Psoas muscle (tissue), 8 donors: Measurements from ENCODE around the gene ARHGAP45. TPM values are rescaled to one million over a fixed set of nuclear protein-coding genes. Genes with fewer than 3 reads are reported as not detected.

Experiments
- ATAC-seq, 4 donors: fragments of 200-7000 bp; cut with Tn5 transposase; one replicate each; pipeline ENCODE4 v1.9.1; 2020; ENCODE audit warnings: moderate library complexity in 3 of 4, mild to moderate bottlenecking in 2 of 4
- DNase-seq, 2 donors: peaks; one replicate each; pipeline ENCODE4 v3.0.0-alpha.2; 2020
- H3K27ac ChIP-seq: fragments of 200-600 bp; one replicate; pipeline ENCODE4 v1.8.0; 2022
- H3K27me3 ChIP-seq, 3 donors: fragments of 200-600 bp in 1 of 3; one replicate each; pipeline versions ENCODE4 v1.6.1 to v1.8.0; 2013 to 2022; ENCODE audit warnings: low read length in 2 of 3, mild to moderate bottlenecking in 2 of 3, moderate library complexity in 1 of 3; ENCODE audit not compliant: insufficient read depth in 3 of 3
- H3K36me3 ChIP-seq, 2 donors: fragments of 200-600 bp in 1 of 2; one replicate each; pipeline versions ENCODE4 v1.6.1 to v1.8.0; 2013 to 2022; ENCODE audit warnings: low read depth in 1 of 2, mild to moderate bottlenecking in 1 of 2, moderate library complexity in 1 of 2; ENCODE audit not compliant: insufficient read depth in 1 of 2
- H3K4me1 ChIP-seq: fragments of 200-600 bp; one replicate; pipeline ENCODE4 v1.8.0; 2022
- H3K4me3 ChIP-seq: fragments of 200-600 bp; one replicate; pipeline ENCODE4 v1.8.0; 2022; ENCODE audit warnings: mild to moderate bottlenecking
- H3K9me3 ChIP-seq: fragments of 200-600 bp; one replicate; pipeline ENCODE4 v1.8.0; 2022
- WGBS, 3 donors: extraction: QIAGEN DNeasy Blood & Tissue Kit; methylation state at CpG; one replicate each; pipeline versions ENCODE4 v1.1.6 to v1.1.7; 2013; 5-methylcytosine and 5-hydroxymethylcytosine counted together
- intact Hi-C, 2 donors: fragments of 100-400 bp; cut with DNase I; formaldehyde crosslinking; loops; one replicate each; pipeline versions ENCODE4 v1.11.0 to v1.14.2; 2022
- polyA plus RNA-seq, 3 donors: library from polyadenylated mRNA; stranded (reverse); fragments of 200-250 nt; gene quantifications; one replicate each; pipeline ENCODE4 v1.2.3, GENCODE V29; 2013
- total RNA-seq, 4 donors: library from RNA; stranded (reverse); fragmentation: NEBNext Ultra II Directional in 2 of 4; extraction: Animal tissue kit (Norgen Biotek cat#: 25700) in 2 of 4; gene quantifications; one replicate each; pipeline versions ENCODE4 v1.2.1 to v1.2.4, GENCODE V29; 2021 to 2023
- TF ChIP-seq, protein P1 (sequence below): fragments of 200-600 bp; IDR thresholded peaks from one replicate; pipeline ENCODE4 v1.8.0; 2022; ENCODE audit warnings: antibody characterized with exemption
- donor health status: healthy with polysubstance abuse.
- donor health status: DM: no; HTN: no; CAD: no; lungs with moderate emphysema.
- donor health status: Bipolar disorder and iron deficiency.
- donor health status: healthy.
- donor health status: DM: yes; HTN: yes; CAD: no.
- donor health status: DM: no; HTN: no; CAD: no.
- donor health status: DM: no; HTN: no; CAD: no.
- donor health status: DM: yes; HTN: yes; CAD: no.

ARHGAP45 gene
- total and polyA plus RNA-seq, 7 donors = 1.2 to 4.0 (median 2.0) TPM

GRCh38 chr19:1067341-1067957, 482 bp downstream of the ARHGAP45 start:
- H3K36me3 ChIP-seq = no peaks in the 10 kb centered on the region
- TF ChIP-seq, protein P1, sequence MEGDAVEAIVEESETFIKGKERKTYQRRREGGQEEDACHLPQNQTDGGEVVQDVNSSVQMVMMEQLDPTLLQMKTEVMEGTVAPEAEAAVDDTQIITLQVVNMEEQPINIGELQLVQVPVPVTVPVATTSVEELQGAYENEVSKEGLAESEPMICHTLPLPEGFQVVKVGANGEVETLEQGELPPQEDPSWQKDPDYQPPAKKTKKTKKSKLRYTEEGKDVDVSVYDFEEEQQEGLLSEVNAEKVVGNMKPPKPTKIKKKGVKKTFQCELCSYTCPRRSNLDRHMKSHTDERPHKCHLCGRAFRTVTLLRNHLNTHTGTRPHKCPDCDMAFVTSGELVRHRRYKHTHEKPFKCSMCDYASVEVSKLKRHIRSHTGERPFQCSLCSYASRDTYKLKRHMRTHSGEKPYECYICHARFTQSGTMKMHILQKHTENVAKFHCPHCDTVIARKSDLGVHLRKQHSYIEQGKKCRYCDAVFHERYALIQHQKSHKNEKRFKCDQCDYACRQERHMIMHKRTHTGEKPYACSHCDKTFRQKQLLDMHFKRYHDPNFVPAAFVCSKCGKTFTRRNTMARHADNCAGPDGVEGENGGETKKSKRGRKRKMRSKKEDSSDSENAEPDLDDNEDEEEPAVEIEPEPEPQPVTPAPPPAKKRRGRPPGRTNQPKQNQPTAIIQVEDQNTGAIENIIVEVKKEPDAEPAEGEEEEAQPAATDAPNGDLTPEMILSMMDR = no peak
- ATAC-seq = no peak
- peaks cover 23% of the 10 kb centered on the region for H3K4me1 ChIP-seq
- H3K27me3 ChIP-seq = peaks cover 0 to 77% (median 36%) of the 10 kb centered on the region in 3 donors
- H3K9me3 ChIP-seq = no peaks in the 10 kb centered on the region
- H3K4me3 ChIP-seq = peak overlapping the region; percentile 53
- peak in 1 of 2 donors; percentile 20 for DNase-seq
- intact Hi-C loops = no loop called here
- 4 to 6% (median 5%) methylated on average over 28 to 38 of the region's 38 CpGs for WGBS, 3 donors
- no peak overlapping the region for H3K27ac ChIP-seq

DNA sequence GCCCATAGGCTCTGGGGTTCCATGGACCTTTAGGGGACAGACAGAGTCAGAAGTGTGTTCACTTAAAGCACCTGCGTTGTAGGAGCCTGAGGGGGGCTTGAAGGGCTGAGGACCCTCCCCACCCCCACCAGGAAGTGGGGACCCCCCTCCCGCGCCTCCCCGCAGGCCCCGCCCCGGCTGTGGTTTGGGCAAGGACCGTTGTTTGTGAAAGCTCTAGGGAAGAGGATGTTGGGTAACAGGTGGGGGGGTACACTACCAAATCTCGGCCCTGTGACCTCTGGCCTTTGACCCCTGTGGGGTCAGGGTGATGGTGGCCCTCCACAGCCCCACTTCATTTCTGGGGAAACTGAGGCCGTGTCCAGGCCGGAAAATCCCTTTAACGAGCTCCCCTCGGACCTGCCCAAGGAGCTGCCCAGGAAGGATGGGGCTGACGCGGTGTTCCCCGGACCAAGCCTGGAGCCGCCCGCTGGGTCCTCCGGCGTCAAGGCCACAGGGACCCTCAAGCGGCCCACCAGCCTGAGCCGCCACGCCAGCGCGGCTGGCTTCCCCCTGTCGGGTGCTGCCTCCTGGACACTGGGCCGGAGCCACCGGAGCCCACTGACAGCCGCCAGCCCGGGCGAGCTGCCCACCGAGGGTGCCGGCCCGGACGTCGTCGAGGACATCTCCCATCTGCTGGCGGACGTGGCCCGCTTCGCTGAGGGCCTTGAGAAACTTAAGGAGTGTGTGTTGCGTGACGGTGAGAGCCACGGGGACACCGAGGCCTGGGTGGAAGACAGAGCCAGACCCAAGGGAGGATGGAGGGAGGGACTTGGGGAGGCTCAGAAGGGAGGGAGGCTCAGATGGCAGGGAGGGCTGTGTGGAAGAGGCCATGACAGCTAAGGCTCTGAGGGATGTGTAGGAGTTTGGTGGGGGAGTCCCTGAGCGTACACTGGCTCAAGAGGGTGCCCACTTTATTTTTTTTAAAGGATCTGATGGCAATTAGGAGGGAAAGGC, 1.3 kb downstream of the ARHGAP45 start:
- H3K9me3 ChIP-seq = no peaks in the 10 kb centered on the region
- peak overlapping the region; percentile 53 for H3K4me3 ChIP-seq
- 65 to 67% (median 65%) methylated on average over 42 to 45 of the region's 45 CpGs for WGBS, 3 donors
- H3K36me3 ChIP-seq = no peaks in the 10 kb centered on the region
- ATAC-seq (no peak), DNase-seq (peak; percentile 42 to 56)
- intact Hi-C loops = no loop called here
- H3K4me1 ChIP-seq = peaks cover 23% of the 10 kb centered on the region
- TF ChIP-seq, protein P1 = no peak
- no peak overlapping the region for H3K27ac ChIP-seq
- H3K27me3 ChIP-seq = peaks cover 0 to 79% (median 39%) of the 10 kb centered on the region in 3 donors

DNA sequence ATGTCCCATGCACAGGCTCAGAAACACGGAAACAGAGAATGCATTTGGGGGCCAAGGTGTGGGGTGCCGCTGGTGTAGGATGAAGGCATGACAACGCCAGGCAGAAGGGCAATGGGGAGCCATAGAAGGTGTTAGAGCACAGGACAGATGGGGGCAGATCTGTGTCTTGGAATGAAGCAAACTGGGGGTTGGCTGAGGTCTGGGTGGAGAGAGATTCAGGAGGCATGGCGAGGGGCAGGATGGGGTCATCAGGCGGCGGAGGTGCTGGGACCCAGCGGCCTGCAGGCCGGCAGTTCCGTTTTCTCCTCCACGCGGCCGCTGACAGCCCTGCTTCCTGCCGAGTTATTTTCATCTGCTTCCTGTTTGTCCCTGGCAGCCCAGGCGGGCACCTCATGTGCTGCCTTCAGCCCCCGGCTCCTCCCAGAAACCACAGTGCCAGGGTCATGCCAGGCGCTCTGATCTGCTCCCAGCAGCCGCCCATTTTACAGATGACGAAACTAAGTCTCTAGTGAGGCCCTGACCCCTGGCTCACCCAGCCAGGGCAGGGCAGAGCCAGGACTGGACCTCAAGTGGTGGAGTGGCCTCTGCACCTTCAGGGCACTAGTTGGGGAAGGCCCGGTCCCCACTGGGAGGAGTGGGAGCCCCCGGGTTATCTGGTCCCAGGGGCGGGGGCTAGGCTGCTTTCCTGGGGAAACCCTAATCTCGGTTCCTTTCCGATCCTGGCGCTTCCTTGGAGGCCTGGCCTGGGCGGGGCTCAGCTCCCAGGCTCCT, 2.2 kb downstream of the ARHGAP45 start:
- Histone ChIP-seq H3K4me1 (peaks cover 23% of the 10 kb centered on the region), H3K9me3 (no peaks in the 10 kb centered on the region), H3K27ac (no peak overlapping the region), H3K4me3 (peak overlapping the region; percentile 53), H3K27me3 (peaks cover 0 to 79% (median 39%) of the 10 kb centered on the region in 3 donors), H3K36me3 (no peaks in the 10 kb centered on the region)
- DNase-seq = peak; percentile 67 to 83
- TF ChIP-seq, protein P1 = no peak
- 50 to 62% (median 58%) methylated on average over 21 to 25 of the region's 25 CpGs for WGBS, 3 donors
- intact Hi-C loops = no loop called here
- ATAC-seq = peak in 2 of 4 donors; percentile 21 to 35

- DNase-seq (peak in 1 of 2 donors; percentile 37), ATAC-seq (no peak)
- 8 to 12% (median 9%) methylated on average over 19 to 21 of the region's 21 CpGs for WGBS, 3 donors
- Histone ChIP-seq H3K4me1 (peaks cover 14% of the 10 kb centered on the region), H3K4me3 (no peak overlapping the region), H3K27me3 (peaks cover 0 to 69% (median 39%) of the 10 kb centered on the region in 3 donors), H3K9me3 (no peaks in the 10 kb centered on the region), H3K36me3 (no peaks in the 10 kb centered on the region), H3K27ac (no peak overlapping the region)
- intact Hi-C loops = no loop called here
- TF ChIP-seq, protein P1 = no peak
Observed at GRCh38 chr19:1070576-1070930, 3.6 kb downstream of the ARHGAP45 start.
